Mucosa of descending colon (tissue), 3 donors: ENCODE data around the gene RAD51B. TPM values are rescaled to one million over a fixed set of nuclear protein-coding genes. Genes with fewer than 3 reads are reported as not detected.

Experiments used
- ATAC-seq: fragments of 200-7000 bp; cut with Tn5 transposase; one replicate; pipeline ENCODE4 v1.9.1; 2020; ENCODE audit warnings: mild to moderate bottlenecking, moderate library complexity
- DNase-seq, 3 donors: peaks; one replicate each; pipeline ENCODE4 v3.0.0-alpha.2; 2020
- H3K36me3 ChIP-seq: fragments of 200-600 bp; one replicate; pipeline ENCODE4 v1.8.0; 2021; ENCODE audit warnings: low read depth, mild to moderate bottlenecking
- H3K4me1 ChIP-seq: fragments of 200-600 bp; one replicate; pipeline ENCODE4 v1.8.0; 2021; ENCODE audit warnings: low read depth, mild to moderate bottlenecking
- H3K4me3 ChIP-seq: fragments of 200-600 bp; one replicate; pipeline ENCODE4 v1.8.0; 2021; ENCODE audit warnings: mild to moderate bottlenecking
- H3K9me3 ChIP-seq: fragments of 200-600 bp; one replicate; pipeline ENCODE4 v1.8.0; 2021; ENCODE audit warnings: mild to moderate bottlenecking
- intact Hi-C, 2 donors: fragments of 100-400 bp; cut with DNase I in 1 of 2; cut with micrococcal nuclease in 1 of 2; formaldehyde crosslinking; loops; one replicate each; pipeline versions ENCODE4 v1.11.0 to v1.11.1; 2022; cut with DNase I, micrococcal nuclease
- total RNA-seq, 3 donors: library from RNA; stranded (reverse); fragmentation: NEBNext Ultra II Directional in 2 of 3; extraction: Animal tissue kit (Norgen Biotek cat#: 25700) in 2 of 3; gene quantifications; one replicate each; pipeline versions ENCODE4 v1.2.1 to v1.2.4, GENCODE V29; 2021 to 2023
- TF ChIP-seq, protein P1 (sequence below): fragments of 200-600 bp; IDR thresholded peaks from one replicate; pipeline ENCODE4 v1.8.0; 2022; ENCODE audit warnings: antibody characterized with exemption, mild to moderate bottlenecking
- donor health status: DM: no; HTN: no; CAD: no; lungs with moderate emphysema.
- donor health status: DM: no; HTN: no; CAD: no.
- donor health status: DM: no; HTN: yes; CAD: no.

The RAD51B gene
- total RNA-seq, 3 donors from 2014 or later = 15.8 to 23.3 (median 20.9) TPM

DNA sequence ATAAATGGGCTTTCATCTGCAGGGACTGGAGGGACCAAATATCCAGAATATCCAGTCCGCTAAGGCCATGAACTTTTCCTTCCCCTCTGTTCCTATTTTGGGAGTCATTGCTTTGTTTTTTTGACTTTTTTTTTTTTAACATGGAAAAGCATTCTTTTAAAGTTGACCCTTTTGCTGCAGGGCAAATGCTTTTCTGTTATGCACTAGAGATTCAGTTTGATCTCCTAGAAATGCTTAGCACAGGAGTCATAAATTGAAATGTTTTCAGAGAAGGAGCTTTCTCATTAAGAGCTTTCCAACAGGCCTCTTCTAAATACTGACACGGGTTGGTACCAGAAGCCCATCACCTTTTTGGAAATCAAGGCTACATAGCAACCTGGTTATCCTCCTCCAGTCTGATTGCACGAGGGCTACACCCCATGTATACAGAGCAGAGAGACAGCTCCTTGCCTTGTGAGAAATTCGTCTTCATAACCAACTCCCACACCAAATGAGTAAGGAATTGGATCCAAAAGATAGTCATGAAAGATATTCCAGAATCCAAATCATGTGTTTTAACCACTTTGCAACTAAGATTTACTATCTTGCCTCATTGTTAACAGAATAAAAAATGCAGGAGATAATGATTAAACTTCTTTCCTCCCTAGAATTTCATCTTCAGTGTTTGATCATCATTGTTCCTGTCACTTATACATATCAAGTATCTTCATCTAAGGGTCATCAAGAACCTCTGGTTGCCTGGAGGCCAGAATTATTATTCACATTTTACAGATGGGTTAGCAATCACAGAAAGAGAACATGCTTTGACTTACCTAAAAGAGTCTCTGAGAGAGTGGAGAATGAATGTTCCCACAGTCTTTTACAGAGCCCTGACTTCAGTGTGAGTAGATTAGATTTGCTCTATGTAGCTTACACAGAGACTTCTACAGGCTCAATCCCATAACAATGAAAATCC lies 583.9 kb downstream of the RAD51B start:
- no peak overlapping the region for H3K4me3 ChIP-seq
- no peaks in the 10 kb centered on the region for H3K9me3 ChIP-seq
- H3K4me1 ChIP-seq = peaks cover 12% of the 10 kb centered on the region
- H3K36me3 ChIP-seq = no peaks in the 10 kb centered on the region
- TF ChIP-seq, protein P1, sequence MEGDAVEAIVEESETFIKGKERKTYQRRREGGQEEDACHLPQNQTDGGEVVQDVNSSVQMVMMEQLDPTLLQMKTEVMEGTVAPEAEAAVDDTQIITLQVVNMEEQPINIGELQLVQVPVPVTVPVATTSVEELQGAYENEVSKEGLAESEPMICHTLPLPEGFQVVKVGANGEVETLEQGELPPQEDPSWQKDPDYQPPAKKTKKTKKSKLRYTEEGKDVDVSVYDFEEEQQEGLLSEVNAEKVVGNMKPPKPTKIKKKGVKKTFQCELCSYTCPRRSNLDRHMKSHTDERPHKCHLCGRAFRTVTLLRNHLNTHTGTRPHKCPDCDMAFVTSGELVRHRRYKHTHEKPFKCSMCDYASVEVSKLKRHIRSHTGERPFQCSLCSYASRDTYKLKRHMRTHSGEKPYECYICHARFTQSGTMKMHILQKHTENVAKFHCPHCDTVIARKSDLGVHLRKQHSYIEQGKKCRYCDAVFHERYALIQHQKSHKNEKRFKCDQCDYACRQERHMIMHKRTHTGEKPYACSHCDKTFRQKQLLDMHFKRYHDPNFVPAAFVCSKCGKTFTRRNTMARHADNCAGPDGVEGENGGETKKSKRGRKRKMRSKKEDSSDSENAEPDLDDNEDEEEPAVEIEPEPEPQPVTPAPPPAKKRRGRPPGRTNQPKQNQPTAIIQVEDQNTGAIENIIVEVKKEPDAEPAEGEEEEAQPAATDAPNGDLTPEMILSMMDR = no peak
- intact Hi-C loops = no loop called here
- ATAC-seq = no peak
- no peak for DNase-seq

DNA sequence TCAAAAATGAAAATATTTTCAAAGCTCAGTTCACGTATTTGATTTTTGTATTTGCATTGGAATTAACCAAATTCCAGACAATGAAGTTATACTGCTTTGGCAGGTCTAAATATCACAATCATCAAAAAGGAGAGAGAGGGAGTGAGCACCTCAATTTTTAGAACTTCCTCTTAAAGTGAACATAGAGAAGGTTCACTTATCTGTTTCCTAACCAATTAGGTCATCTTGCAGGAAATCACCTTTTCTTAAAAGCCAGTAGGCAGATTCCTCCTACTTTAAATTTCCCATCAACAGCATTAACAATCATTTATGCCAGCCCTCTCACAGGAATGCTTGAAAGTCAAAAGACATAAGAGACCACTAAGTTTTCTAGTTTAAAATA lies 584.6 kb downstream of the RAD51B start:
- Histone ChIP-seq H3K4me3 (no peak overlapping the region), H3K36me3 (no peaks in the 10 kb centered on the region), H3K9me3 (no peaks in the 10 kb centered on the region), H3K4me1 (peaks cover 15% of the 10 kb centered on the region)
- intact Hi-C loops = no loop called here
- ATAC-seq (no peak), DNase-seq (no peak)
- TF ChIP-seq, protein P1 = no peak

DNA sequence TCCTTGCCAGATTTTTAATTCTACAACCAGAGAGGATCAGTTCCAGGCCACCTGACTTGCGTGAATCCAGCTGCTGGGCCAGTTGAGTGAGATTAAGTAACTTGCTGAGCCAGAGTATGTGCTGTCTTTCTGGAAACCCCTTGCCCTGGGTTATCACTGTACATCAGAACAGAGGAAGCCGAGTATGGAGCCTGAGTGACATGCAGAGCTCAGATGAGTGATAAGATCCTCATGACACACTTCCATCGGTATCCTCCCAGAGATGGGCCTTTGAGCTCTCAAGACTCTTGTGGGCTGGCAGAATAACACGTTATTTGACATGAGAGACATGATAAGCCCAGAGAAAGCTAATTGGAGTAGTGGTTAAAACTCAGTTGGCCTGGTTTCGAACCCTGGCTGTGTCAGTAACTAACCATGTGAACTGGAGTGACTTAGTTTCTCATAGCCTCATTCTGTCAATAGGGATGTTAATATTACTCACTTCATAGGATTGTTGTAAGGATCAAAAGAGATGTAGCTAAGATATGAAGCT lies 585.1 kb downstream of the RAD51B start:
- DNase-seq = no peak
- H3K36me3 ChIP-seq = no peaks in the 10 kb centered on the region
- H3K9me3 ChIP-seq = no peaks in the 10 kb centered on the region
- TF ChIP-seq, protein P1 = no peak
- no peak overlapping the region for H3K4me3 ChIP-seq
- peak; percentile 8 for ATAC-seq
- intact Hi-C loops = no loop called here
- H3K4me1 ChIP-seq = peaks cover 17% of the 10 kb centered on the region

DNA sequence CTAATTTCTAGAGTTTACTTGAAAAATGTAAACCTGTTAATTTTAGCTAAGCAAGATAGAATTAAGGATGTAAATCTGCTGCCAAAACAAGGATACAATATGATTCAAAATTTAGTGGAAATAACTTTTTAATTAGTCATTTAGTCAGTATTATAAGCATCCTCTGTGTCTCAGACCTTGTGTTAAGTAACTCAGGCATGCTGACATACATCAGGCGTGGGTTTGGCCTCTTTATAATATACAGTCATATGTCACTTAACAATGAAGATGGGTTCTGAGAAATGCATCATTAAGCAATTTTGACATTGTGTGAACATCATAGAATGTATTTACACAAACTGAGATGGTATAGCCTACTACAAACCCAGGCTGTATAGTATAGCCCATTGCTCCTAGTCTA lies 586.4 kb downstream of the RAD51B start:
- no peak for ATAC-seq
- intact Hi-C loops = no loop called here
- Histone ChIP-seq H3K36me3 (no peaks in the 10 kb centered on the region), H3K4me1 (peaks cover 17% of the 10 kb centered on the region), H3K9me3 (no peaks in the 10 kb centered on the region), H3K4me3 (no peak overlapping the region)
- no peak for DNase-seq
- TF ChIP-seq, protein P1 = no peak

DNA sequence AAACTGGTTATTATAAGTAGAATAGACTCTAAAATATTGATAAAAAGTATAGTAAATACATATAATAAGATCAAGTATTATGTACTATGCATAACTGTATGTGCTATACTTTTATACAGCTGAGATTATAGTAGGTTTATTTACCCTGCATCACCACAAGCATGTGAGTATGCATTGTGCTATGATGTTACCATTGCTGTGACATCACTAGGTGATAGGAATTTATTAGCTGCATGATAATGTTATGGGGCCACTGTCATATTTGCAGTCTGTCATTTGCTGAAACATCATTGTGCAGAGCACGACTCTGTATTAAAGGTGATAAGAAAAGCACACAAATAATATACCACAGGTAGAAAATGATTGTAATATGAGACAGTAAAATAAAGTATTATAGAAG lies 587.7 kb downstream of the RAD51B start:
- Histone ChIP-seq H3K4me3 (no peak overlapping the region), H3K4me1 (peaks cover 17% of the 10 kb centered on the region), H3K9me3 (no peaks in the 10 kb centered on the region), H3K36me3 (no peaks in the 10 kb centered on the region)
- no peak for DNase-seq
- intact Hi-C loops = no loop called here
- TF ChIP-seq, protein P1 = no peak
- ATAC-seq = peak; percentile 37
